ENCODE measurements around the gene SMS. TPM values are rescaled to one million over a fixed set of nuclear protein-coding genes. Genes with fewer than 3 reads are reported as not detected.

The SMS gene
- total RNA-seq, 1 donor from 2014 or later = 65.3 TPM

- DNase-seq (ENCODE audit: low read depth) = no peak
These were observed 96.7 kb downstream of the SMS start for GRCh38 chrX:22037225-22037624.

- no peak for DNase-seq (ENCODE audit: low read depth)
These were observed 97.5 kb downstream of the SMS start for GRCh38 chrX:22037911-22038537.

GRCh38 chrX:22039541-22039940 lies 99.0 kb downstream of the SMS start:
- DNase-seq (ENCODE audit: low read depth) = no peak

GRCh38 chrX:22040184-22040583 lies 99.7 kb downstream of the SMS start:
- no peak for DNase-seq (ENCODE audit: low read depth)

- no peak for DNase-seq (ENCODE audit: low read depth)
These were observed 101.5 kb downstream of the SMS start for GRCh38 chrX:22041907-22042530.

GRCh38 chrX:22043872-22044271 lies 103.4 kb downstream of the SMS start:
- no peak for DNase-seq (ENCODE audit: low read depth)

Other genes with a start within 250 kb of the SMS start
- 151 and 204 TPM in 2 replicates for gene SMPX, start 182.6 kb upstream of the SMS start, total RNA-seq
- gene MBTPS2, start 101.1 kb upstream of the SMS start, total RNA-seq = 9.8 and 12.6 TPM in 2 replicates
- gene YY2, start 84.7 kb upstream of the SMS start, total RNA-seq = 0.37 and 0.68 TPM in 2 replicates
- gene PHEX, start 91.6 kb downstream of the SMS start, total RNA-seq = 0.05 and 0.13 TPM in 2 replicates